Measurements from ENCODE around the gene DTNA. TPM values are rescaled to one million over a fixed set of nuclear protein-coding genes. Genes with fewer than 3 reads are reported as not detected.
"Not testable (repeated sequence)": the region's sequence is repeated elsewhere in the genome, so short reads cannot be mapped to it uniquely, and the experiment has no call there.

DTNA gene
- total RNA-seq, 1 donor, result 10.1 TPM

GRCh38 chr18:34918856-34919255 lies 208.8 kb downstream of the DTNA start:
- H3K9me3 ChIP-seq (ENCODE audit: low read depth, low read length), result no peaks in the 10 kb centered on the region
- no peak overlapping the region for H2AFZ ChIP-seq (ENCODE audit: low read length)
- no peaks in the 10 kb centered on the region for H4K20me1 ChIP-seq (ENCODE audit: insufficient read depth, low read length)
- no peak overlapping the region for H3K27ac ChIP-seq (ENCODE audit: low read depth, low read length)
- H3K79me2 ChIP-seq (ENCODE audit: insufficient read depth, low read length), result no peaks in the 10 kb centered on the region
- TF ChIP-seq, protein P1, sequence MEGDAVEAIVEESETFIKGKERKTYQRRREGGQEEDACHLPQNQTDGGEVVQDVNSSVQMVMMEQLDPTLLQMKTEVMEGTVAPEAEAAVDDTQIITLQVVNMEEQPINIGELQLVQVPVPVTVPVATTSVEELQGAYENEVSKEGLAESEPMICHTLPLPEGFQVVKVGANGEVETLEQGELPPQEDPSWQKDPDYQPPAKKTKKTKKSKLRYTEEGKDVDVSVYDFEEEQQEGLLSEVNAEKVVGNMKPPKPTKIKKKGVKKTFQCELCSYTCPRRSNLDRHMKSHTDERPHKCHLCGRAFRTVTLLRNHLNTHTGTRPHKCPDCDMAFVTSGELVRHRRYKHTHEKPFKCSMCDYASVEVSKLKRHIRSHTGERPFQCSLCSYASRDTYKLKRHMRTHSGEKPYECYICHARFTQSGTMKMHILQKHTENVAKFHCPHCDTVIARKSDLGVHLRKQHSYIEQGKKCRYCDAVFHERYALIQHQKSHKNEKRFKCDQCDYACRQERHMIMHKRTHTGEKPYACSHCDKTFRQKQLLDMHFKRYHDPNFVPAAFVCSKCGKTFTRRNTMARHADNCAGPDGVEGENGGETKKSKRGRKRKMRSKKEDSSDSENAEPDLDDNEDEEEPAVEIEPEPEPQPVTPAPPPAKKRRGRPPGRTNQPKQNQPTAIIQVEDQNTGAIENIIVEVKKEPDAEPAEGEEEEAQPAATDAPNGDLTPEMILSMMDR (IDR thresholded peaks at IDR 0.05; ENCODE audit: extremely low read depth, low read depth, low read length), result no peak
- H3K27me3 ChIP-seq (ENCODE audit: insufficient read depth, low read length), result no peaks in the 10 kb centered on the region
- no peak overlapping the region for H3K4me3 ChIP-seq (ENCODE audit: insufficient read depth, low read length)
- no peak overlapping the region for H3K4me2 ChIP-seq (ENCODE audit: insufficient read depth, low read length)
- H3K36me3 ChIP-seq (ENCODE audit: insufficient read depth, low read length), result no peaks in the 10 kb centered on the region
- no peaks in the 10 kb centered on the region for H3K4me1 ChIP-seq (ENCODE audit: insufficient read depth, low read length)
- DNase-seq (ENCODE audit: insufficient read length, low spot score, missing footprints), result no peak

DNA sequence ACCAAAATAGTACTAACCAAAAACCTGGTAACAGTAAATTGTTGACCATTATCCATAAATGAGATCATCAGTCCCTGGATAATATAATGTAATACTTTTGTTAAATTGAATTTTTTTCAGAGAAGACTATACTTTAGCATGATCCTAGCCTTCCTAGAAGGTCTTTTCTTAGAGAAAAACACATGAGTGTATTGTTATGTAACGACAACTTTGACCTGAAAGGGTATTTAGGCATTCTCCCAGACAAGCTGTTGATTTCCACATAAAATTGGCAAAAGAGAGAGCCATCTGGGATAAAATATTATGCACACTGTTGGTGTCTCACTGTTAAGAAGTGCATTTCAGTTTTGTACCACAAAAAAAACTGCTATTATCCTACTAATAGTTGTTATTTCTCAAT lies 211.1 kb downstream of the DTNA start:
- H3K36me3 ChIP-seq (ENCODE audit: insufficient read depth, low read length), result no peaks in the 10 kb centered on the region
- TF ChIP-seq, protein P1 (IDR thresholded peaks at IDR 0.05; ENCODE audit: extremely low read depth, low read depth, low read length), result no peak
- DNase-seq (ENCODE audit: insufficient read length, low spot score, missing footprints), result no peak
- no peaks in the 10 kb centered on the region for H3K4me1 ChIP-seq (ENCODE audit: insufficient read depth, low read length)
- H3K27me3 ChIP-seq (ENCODE audit: insufficient read depth, low read length), result no peaks in the 10 kb centered on the region
- no peaks in the 10 kb centered on the region for H4K20me1 ChIP-seq (ENCODE audit: insufficient read depth, low read length)
- no peak overlapping the region for H2AFZ ChIP-seq (ENCODE audit: low read length)
- no peak overlapping the region for H3K27ac ChIP-seq (ENCODE audit: low read depth, low read length)
- H3K9me3 ChIP-seq (ENCODE audit: low read depth, low read length), result no peaks in the 10 kb centered on the region
- H3K4me3 ChIP-seq (ENCODE audit: insufficient read depth, low read length), result no peak overlapping the region
- no peak overlapping the region for H3K4me2 ChIP-seq (ENCODE audit: insufficient read depth, low read length)
- no peaks in the 10 kb centered on the region for H3K79me2 ChIP-seq (ENCODE audit: insufficient read depth, low read length)

DNA sequence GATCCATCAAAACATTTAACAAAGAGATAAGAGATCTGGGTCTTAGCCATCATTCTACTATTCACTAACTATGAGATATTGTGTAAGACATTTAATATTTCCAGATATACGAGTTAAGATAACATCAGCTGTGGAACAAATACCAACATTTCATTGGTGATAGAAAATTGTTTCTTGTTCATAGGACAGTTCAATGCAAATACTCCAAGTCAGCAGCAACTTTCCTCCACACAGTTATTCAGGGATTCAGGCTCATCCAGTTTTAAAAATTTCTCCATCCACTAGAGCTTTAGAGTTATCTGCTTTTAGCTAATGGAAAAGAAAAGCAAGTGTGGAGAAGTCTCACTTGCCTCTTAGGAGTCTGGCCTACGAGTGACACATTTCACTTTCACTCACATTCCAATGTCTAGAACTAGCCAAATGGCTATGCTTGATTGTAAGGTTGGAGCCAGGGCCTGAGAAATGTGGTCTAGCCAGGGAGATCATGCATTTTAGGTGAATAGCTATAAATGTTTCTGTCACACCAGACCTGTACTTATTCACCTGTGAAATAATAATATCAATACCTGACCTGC lies 211.8 kb downstream of the DTNA start:
- H3K4me2 ChIP-seq (ENCODE audit: insufficient read depth, low read length), result no peak overlapping the region
- no peaks in the 10 kb centered on the region for H3K4me1 ChIP-seq (ENCODE audit: insufficient read depth, low read length)
- no peaks in the 10 kb centered on the region for H3K27me3 ChIP-seq (ENCODE audit: insufficient read depth, low read length)
- no peak overlapping the region for H3K4me3 ChIP-seq (ENCODE audit: insufficient read depth, low read length)
- no peak overlapping the region for H3K27ac ChIP-seq (ENCODE audit: low read depth, low read length)
- no peak overlapping the region for H2AFZ ChIP-seq (ENCODE audit: low read length)
- no peaks in the 10 kb centered on the region for H4K20me1 ChIP-seq (ENCODE audit: insufficient read depth, low read length)
- no peaks in the 10 kb centered on the region for H3K9me3 ChIP-seq (ENCODE audit: low read depth, low read length)
- TF ChIP-seq, protein P1 (IDR thresholded peaks at IDR 0.05; ENCODE audit: extremely low read depth, low read depth, low read length), result no peak
- DNase-seq (ENCODE audit: insufficient read length, low spot score, missing footprints), result no peak
- H3K79me2 ChIP-seq (ENCODE audit: insufficient read depth, low read length), result no peaks in the 10 kb centered on the region
- no peaks in the 10 kb centered on the region for H3K36me3 ChIP-seq (ENCODE audit: insufficient read depth, low read length)

DNA sequence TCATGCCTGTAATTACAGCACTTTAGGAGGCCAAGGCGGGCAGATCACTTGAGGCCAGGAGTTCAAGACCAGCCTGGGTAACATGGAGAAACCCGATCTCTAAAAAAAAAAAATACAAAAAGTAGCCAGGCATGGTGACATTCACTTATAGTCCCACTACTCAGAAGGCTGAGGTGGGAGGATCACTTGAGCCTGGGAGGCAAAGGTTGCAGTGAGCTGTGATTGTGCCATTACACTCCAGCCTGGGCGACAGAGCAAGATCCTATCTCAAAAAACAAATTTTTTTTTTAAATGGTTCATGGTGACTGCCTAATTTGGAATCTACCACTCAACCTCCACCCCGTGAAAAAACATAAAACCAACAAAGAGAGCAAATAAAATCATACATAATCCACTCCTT lies 212.5 kb downstream of the DTNA start:
- not testable (repeated sequence) for H3K4me2 ChIP-seq (ENCODE audit: insufficient read depth, low read length); H3K79me2 ChIP-seq (ENCODE audit: insufficient read depth, low read length); H3K36me3 ChIP-seq (ENCODE audit: insufficient read depth, low read length); DNase-seq (ENCODE audit: insufficient read length, low spot score, missing footprints); H3K4me3 ChIP-seq (ENCODE audit: insufficient read depth, low read length); H3K4me1 ChIP-seq (ENCODE audit: insufficient read depth, low read length); H3K27ac ChIP-seq (ENCODE audit: low read depth, low read length); H3K9me3 ChIP-seq (ENCODE audit: low read depth, low read length); H2AFZ ChIP-seq (ENCODE audit: low read length); H4K20me1 ChIP-seq (ENCODE audit: insufficient read depth, low read length); H3K27me3 ChIP-seq (ENCODE audit: insufficient read depth, low read length)
